ENCODE data around the gene WASF2. TPM values are rescaled to one million over a fixed set of nuclear protein-coding genes. Genes with fewer than 3 reads are reported as not detected.

WASF2 gene
- total and polyA plus RNA-seq, 2 of the 4 experiments (the other 2 are of a cell fraction): 7.9 to 45.4 TPM

- no peaks in the 10 kb centered on the region for H3K9me3 ChIP-seq (ENCODE audit: control insufficient read depth, insufficient read depth, low read length)
- no peak overlapping the region for H3K18ac ChIP-seq (ENCODE audit: low read depth, low read length)
- WGBS, 2 experiments (ENCODE audit: extremely low coverage in 2 of 2, insufficient read length in 1 of 2): 65% methylated on average over 4 of the region's 19 CpGs; no CpG with 5 or more reads in 1 of the 2 experiments
- no peak overlapping the region for H2AK5ac ChIP-seq (ENCODE audit: low read depth, low read length)
- no peak overlapping the region for H2AFZ ChIP-seq (replicated peaks; ENCODE audit: low read length, poor library complexity)
- no peak overlapping the region for H3K56ac ChIP-seq (ENCODE audit: extremely low read depth, insufficient read depth, low read length)
- H3K23ac ChIP-seq (ENCODE audit: low read depth, low read length): no peak overlapping the region
- H3K14ac ChIP-seq (replicated peaks; ENCODE audit: low read depth, low read length): no peak overlapping the region
- H2BK20ac ChIP-seq (ENCODE audit: low read depth, low read length): no peak overlapping the region
- H3K36me3 ChIP-seq (ENCODE audit: control insufficient read depth, insufficient read depth, low read length): no peaks in the 10 kb centered on the region
- peaks cover under 1% of the 10 kb centered on the region for H3K4me1 ChIP-seq (ENCODE audit: control insufficient read depth, insufficient read depth, low read length)
- dilution Hi-C loops (cut with HindIII; ENCODE audit: low sequenced_read_pairs, unreplicated experiment) (no loop called here), in situ Hi-C loops (cut with MboI; ENCODE audit: low sequenced_read_pairs) (no loop called here), intact Hi-C loops (cut with micrococcal nuclease) (no loop called here)
- H3K9ac ChIP-seq (ENCODE audit: low read depth, low read length): no peak overlapping the region
- POLR2A ChIA-PET (ENCODE audit: unreplicated experiment): no interaction called here
- no peak overlapping the region for H2BK15ac ChIP-seq (ENCODE audit: low read depth, low read length)
- H4K20me1 ChIP-seq (ENCODE audit: insufficient read depth, low read length): no peaks in the 10 kb centered on the region
- no peak overlapping the region for H4K8ac ChIP-seq (ENCODE audit: low read depth in 2 of 2, low read length in 2 of 2)
- H4K91ac ChIP-seq (ENCODE audit: insufficient read depth, low read depth, low read length): no peak overlapping the region
- H3K79me1 ChIP-seq (ENCODE audit: low read depth in 1 of 2, low read length in 2 of 2): 0 out of 4 replicates have a peak, but pooled peaks cover 0 to 5% of the 10 kb centered on the region in 2 experiments
- CTCF ChIA-PET: no interaction called here
- no peak overlapping the region for H2AK9ac ChIP-seq (replicated peaks; ENCODE audit: low read depth, low read length, poor library complexity)
- BruUV-seq (replicated peaks): no TSS peak
- no peak overlapping the region for H3K4ac ChIP-seq (ENCODE audit: low read depth, low read length)
- no peak for TF ChIP-seq ELK1 (IDR thresholded peaks at IDR 0.05; ENCODE audit: borderline replicate concordance, low read depth, low read length)
- no peak for TF ChIP-seq POLR2A (IDR thresholded peaks at IDR 0.05; ENCODE audit: low read depth, low read length)
- TF ChIP-seq FOS (IDR thresholded peaks at IDR 0.05; ENCODE audit: low read depth, low read length): no peak
- no peak for TF ChIP-seq MXI1 (IDR thresholded peaks at IDR 0.05; ENCODE audit: borderline replicate concordance, low read depth, low read length)
- no peak for TF ChIP-seq MAZ (IDR thresholded peaks at IDR 0.05; ENCODE audit: borderline replicate concordance, low read depth, low read length)
- no peak for TF ChIP-seq RCOR1 (IDR thresholded peaks at IDR 0.05; ENCODE audit: insufficient replicate concordance, low read length)
- TF ChIP-seq RFX5 (IDR thresholded peaks at IDR 0.05; ENCODE audit: low read depth, low read length): no peak
- TF ChIP-seq CHD1 (IDR thresholded peaks at IDR 0.05; ENCODE audit: low read depth, low read length): no peak
- TF ChIP-seq BHLHE40 (IDR thresholded peaks at IDR 0.05; ENCODE audit: low read depth, low read length): no peak
- TF ChIP-seq USF2 (IDR thresholded peaks at IDR 0.05; ENCODE audit: low read depth, low read length): no peak
- TF ChIP-seq CTCF (conservative IDR thresholded peaks at IDR 0.05; ENCODE audit: low read depth, low read length): no peak
- no peak for TF ChIP-seq MAFK (IDR thresholded peaks at IDR 0.05; ENCODE audit: low read depth, low read length)
- TF ChIP-seq NFE2L2 (IDR thresholded peaks at IDR 0.05; ENCODE audit: low read depth, low read length): no peak
- no peak for TF ChIP-seq RAD21 (IDR thresholded peaks at IDR 0.05; ENCODE audit: low read length)
- H2BK120ac ChIP-seq (ENCODE audit: low read depth, low read length): no peak overlapping the region
- H4K5ac ChIP-seq (ENCODE audit: low read depth, low read length): no peak overlapping the region
- no peak overlapping the region for H3K4me2 ChIP-seq (ENCODE audit: low read depth, low read length)
- H3K4me3 ChIP-seq (ENCODE audit: insufficient read depth, low read depth, low read length): no peak overlapping the region
- DNase-seq (no peak), ATAC-seq (ENCODE audit: low read depth) (no peak)
- peaks cover 12% of the 10 kb centered on the region for H3K27me3 ChIP-seq (ENCODE audit: control insufficient read depth, insufficient read depth, low read length)
- no peak overlapping the region for H2BK5ac ChIP-seq (ENCODE audit: low read depth, low read length, poor library complexity, severe bottlenecking)
- peaks cover 5% of the 10 kb centered on the region; the same call in 1 of the 2 replicates for H3K9me1 ChIP-seq (ENCODE audit: insufficient read depth, low read length)
- H3K27ac ChIP-seq (ENCODE audit: insufficient read depth, low read length): no peak overlapping the region
Observed at GRCh38 chr1:27372022-27372807, 117.8 kb downstream of the WASF2 start.
